GM18502 (cell line): Measurements from ENCODE around the gene RPAIN.

Experiments used
- ATAC-seq: cut with Tn5 transposase; IDR thresholded peaks from one replicate; pipeline ENCODE4 v1.9.1; 2021; ENCODE audit warnings: mild to moderate bottlenecking; ENCODE audit not compliant: unreplicated experiment, poor library complexity

RPAIN gene, protein sequence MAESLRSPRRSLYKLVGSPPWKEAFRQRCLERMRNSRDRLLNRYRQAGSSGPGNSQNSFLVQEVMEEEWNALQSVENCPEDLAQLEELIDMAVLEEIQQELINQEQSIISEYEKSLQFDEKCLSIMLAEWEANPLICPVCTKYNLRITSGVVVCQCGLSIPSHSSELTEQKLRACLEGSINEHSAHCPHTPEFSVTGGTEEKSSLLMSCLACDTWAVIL

DNA sequence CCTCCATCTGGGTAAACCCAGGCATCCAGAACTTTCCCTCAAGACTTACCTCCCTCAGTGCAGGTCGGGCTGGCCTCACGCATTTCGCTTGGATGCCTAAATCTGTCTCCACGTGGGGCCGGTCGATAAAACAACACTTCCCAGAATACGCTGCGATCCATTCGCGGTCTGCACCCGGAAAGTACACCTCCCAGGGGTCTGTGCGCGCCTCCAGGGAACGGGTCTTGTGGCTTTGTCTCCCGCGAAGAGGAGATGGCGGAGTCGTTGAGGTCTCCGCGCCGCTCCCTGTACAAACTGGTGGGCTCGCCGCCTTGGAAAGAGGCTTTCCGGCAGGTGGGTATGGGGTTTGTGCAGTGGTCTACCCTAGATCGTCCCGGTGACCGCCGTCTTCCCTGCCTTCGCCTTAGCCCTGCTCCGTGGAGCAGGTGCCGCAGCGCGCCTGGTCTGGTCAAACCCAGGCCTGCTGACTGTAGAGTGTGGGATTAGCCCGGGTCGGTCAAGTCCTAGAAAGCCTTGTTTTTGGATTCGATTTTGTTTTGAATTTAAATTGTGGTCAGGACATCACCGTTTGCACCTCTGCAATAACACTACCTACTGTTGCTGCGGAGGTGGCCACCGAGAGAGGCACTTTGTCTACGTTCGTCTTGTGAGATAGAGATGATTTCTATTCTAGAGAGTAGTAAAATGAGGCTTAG, at the start of gene RPAIN:
TSS of gene RPAIN (plus strand) at position 224 of the 695 bp plus-strand sequence. CDS start at position 253, 29 bp downstream.
- ATAC-seq: peak; percentile 71

DNA sequence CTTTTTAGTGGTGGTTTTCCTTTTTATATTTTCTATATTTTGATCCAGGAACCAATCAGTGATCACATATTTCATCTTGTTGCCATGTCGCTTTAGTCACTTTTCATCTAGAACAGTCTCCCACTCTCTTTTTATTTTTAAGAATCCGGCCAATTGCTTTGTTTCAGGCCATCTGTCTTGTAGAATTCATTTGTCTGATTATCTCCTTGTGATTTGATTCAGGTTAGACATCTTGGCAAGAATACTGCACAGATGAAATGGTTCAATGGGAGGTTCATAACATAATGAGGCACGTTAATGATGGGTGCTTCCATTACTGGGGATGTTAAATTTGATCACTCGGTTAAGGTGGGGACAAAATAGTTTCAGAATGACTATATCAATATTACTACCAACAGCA, 49.6 kb upstream of the RPAIN start:
- no peak for ATAC-seq

DNA sequence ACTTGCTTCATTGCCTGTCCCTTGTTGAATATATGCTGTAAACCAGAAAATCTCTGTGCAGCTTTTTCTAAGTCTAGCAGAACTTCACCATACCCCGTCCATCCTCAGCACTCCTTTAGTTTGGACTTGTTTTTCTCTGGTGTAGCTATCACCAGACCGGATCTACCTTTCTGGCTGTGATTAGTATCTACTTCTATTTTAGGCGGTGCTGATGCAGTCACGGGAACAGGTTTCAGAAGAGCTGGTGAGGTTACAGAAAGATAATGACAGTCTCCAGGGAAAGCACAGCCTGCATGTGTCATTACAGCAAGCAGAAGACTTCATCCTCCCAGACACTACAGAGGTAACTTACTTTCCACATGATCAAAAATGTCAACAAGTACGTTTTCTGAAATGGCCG, 46.9 kb upstream of the RPAIN start:
- no peak for ATAC-seq

DNA sequence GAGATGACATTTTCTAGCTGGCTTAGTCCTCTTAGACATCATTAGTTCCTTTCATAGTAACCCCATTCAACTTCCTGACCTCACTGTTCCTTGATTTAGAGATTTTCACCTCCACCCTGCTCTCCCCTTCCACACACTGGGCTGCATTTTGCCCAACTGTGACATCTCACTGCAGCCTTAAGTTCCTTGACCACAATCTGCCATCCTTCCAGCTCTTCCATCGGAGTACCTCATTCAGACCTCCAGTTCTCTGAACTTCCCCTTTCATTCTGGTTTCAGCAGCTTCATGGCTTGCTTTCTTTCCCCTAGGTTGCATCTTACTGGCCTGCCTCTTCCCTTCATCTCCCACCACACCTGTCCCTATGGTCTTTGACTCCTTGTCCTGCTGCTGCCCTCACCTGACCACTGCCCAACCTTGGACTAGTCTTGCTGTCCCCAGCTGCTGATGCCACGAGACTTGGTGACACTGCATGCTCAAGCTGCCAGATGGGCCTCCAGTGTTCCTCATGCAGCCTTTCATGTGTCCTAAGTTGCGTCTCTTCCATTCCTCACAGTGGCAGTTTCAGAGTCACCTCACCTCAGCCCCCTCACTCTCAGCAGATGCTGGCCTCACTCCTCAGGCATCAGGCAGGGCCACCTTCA, 41.3 kb upstream of the RPAIN start:
- no peak for ATAC-seq

DNA sequence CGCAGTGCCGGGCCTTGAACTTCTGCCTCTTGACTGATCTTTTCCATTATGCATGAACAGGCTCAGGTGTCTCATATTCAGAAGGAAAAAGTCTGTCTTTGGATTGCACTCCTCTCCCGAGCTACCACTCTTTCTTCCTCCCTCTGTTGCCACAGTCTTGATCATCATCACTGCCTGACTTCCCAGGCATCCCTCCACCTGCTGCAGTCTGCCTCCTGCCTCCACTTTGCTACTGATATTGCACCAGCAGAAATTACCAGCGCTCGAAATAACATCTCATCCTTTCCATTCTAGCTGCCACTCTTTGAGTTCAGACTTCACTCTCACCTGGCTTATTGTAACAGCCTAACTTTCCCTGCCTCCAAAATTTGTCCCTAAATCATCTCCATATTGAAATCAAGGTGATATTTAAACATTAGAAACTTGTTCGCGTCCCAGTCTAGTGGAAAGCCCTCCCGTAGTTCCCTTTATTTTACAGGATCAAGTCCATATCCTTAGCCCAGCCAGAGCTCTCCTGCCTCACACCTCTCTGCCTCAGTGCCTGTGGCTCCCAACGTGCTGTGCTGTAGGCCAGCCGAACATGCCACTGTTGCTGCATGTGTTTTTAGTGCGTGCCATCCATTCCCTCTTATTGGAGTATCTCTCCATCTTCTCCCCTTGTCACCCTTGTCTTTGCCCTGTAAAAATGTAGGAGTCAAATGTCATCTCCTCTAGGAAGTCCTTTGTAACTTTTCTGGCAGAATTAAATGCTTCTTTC, 40.5 kb upstream of the RPAIN start:
- ATAC-seq: no peak

DNA sequence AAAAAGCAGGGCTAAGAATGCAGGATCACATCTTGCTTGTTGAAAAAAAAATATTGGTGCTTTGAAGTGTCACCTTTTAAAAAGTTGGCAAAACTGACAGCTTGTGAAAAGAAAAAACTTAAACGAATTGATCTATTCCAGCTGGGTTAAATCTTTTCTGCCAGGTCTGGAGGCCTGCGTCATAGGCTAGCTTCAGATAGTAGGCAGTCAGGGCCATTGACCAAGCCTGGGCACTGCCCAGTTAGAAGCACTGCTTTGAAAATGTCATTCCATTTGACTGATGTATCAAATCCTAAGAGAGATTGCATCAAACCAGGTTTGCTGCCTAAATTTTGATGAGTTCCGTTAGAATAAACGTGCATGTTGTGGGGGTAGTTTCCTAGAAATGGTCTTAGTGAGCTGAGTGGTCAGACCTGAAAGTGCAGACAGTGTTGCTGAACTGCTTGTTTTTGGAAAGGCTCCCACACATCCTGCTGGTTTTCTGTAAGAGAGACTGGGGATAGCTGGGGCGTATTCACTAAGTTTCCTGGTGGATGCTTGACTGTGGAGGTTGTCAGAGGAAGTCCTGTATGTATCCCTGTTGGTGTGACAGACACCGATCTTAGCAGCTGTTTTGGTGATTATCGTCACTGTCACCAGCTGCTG, 39.4 kb upstream of the RPAIN start:
- no peak for ATAC-seq

DNA sequence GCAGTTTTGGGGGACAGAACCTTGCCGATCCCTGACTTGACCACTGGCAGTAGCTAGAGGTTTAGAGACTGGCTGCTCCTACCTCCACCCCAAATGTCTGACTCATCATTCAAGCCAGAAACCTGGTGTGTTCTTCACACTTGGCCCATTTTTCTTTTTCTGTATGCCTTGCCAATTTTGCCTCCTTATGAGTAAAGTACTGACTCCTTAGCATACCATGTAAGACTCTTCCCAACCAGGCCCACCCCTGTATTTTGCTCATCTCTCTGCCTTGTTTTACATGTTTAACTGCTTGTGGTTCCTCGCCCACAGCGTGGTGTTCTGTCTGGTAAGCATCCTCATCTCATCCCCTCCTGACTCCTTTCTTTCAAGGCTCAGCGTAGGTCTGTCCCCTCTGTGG, 38.4 kb upstream of the RPAIN start:
- ATAC-seq: no peak

DNA sequence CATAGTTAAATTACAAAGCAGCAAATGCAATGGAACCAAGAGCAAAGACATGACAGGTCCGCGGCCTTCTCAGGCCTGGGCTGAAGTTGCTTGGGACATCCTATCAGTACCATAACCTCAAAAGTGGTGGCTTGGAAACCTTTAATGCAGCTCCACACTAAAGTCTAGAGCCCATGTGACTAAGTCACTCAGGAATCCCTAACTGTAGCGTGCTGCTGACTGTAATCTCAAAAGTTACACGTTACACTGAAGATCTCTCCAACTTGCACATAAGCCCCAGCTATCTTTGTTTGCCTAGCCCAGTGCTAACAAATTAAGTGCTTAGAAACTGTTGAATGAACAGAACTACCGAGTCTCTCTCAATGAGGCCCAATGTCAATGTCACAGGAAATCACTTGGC, 28.3 kb upstream of the RPAIN start:
- no peak for ATAC-seq

DNA sequence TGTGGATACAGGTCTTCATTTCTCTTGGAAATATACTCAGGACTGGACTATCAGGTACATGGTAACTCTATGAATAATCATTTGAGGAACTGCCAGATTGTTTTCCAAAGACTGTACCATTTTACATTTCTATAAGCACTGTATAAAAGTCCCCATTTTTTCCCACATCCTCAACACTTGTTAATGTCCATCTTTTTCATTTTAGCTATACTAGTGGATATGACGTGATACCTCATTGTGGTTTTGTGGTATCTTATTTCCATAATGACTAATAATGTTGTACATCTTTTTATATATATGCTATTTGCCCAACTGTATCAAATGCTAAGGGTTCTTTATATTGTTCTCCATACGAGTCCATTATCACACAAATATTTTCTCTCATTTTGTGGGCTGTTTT, 23.4 kb upstream of the RPAIN start:
- no peak for ATAC-seq

DNA sequence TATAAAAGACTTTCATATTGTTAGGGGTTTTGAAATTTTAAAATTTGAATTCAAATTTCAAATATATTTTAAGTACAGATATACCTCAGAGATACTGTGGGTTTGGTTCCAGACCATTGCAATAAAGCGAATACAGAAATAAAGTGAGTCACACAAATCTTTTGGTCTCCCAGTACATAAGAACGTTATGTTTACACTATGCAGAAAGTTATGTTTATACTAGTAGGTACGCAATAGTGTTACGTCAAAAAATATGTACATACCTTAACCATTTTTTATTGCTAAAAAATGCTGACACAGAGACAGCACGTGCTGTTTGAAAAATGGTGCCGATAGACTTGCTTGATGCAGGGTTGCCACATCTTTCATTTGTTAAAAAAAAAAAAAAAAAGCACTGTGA, 20.2 kb upstream of the RPAIN start:
- ATAC-seq: no peak

DNA sequence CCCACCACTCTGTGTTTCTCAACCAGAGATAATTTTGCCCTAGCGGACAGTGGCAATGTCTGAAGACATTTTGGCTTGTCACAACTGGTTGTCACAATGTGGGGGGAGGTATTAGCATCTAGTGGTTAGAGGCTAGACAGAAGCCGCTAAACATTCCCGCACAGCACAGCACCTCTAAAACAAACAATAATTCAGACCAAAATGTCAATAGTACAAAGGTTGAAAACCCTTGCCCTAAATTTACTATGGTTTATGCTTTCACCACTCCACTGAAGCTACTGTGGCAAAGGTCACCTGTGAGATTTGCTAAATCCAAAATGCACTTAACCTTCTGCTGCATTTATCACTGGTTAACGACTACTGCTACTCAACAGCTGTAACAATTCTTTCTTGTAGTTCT, 14.6 kb upstream of the RPAIN start:
- ATAC-seq: no peak

DNA sequence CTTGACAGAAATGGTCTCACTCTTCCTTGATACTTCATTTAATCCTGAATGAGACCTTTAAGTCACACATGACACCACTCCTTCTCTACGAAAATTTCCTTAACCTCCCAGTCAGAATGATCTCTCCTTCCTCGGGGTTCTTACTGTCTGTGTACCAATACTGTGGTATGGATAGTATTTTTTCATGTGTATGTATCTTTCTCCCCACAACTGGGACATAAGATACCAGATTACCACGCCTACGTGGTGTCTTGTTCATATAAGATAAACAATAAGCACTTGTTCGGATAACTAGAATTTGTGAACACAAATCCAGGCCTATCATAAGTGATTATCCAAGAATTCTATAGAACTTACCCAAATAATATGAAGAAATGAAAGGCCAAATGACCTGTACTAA, 11.8 kb upstream of the RPAIN start:
- ATAC-seq: no peak

DNA sequence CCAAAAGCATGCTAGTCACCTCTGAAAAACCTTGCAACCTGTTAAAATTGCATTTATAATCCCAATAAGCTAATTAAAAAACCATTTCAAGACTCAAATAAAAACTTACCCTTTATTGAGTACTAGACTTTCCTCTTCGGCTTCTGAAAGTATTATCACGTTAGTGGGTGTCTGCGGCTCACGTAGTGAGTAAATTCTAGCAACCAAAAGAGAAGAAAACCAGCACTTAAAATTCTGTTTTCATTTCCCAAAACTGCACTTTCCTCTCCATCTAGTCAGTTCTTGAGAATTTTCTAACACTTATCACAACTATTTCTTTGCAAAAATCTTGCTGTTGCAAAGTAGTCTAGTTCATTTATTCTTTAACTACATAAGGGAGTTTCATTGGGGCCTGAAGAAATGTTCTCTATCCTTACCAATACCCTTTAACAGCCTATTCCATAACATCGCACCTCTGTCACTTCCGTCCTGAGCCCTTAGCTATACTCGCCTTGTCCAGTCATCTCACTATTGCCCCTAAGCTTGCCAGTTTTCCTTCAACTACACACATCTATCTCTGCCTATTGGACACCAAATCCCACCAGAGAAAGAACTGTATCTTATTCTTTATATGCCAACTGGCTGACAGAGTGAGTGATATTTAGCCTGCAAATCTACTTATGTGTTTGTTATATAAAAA, 9.2 kb upstream of the RPAIN start:
- no peak for ATAC-seq

DNA sequence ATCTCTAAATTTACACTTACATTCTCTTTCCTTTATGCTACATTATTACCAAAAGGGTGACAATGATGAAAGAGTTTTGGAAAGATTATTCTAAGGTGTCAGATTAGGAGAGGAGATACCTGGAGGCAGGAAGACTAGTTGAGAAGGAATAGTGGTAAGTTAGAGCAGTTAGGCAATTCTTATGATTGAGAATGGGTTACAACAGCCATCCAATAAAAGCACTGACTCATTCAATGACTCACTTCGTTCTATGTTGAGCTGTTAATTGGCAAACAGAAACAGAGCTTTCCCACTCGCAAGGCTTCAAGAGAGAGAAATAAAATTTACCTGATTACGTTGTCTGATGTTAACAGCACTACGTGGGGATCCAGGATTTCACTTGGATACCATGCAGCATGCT, 6.3 kb upstream of the RPAIN start:
- no peak for ATAC-seq

DNA sequence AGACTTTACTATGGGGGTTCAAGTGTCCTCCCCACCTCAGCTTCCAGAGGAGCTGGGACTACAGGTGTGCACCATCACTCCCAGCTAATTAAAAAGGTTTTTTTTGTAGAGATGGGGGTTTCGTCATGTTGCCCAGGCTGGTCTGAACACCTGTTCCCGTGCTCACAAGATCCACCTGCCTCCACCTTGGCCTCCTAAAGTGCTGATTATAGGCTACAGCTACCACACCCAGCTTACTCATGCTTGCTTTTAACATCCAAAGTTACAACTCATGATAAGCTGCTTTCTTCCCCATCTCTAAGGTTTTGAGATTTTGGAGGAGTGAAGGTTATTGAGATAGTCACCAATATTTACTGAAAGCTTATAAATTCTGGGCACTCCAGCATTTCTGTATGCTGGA, 3.1 kb upstream of the RPAIN start:
- ATAC-seq: no peak

DNA sequence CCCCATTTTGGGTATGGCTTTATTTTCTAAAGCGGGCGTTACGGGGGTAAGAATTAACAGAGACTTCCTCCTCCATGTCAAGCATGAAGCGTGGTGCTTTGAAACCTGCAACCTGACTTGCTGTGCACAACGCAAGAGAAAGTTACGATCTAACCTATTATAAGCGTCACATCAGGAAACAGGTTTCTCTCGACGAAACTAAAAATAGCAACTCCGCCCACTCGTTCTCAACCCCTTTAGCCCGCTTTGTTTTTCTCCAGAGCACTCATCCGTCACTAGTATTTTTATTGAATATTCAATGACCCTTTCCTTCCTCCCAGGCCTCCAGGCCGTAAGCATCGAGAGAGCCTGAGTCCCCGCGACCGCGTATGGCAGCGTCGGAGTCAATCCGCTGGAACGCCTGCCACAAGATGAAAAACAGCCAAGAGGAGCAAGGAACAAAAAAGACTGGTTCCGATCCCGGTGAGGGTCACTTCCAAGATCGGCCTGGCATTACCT, 1.1 kb upstream of the RPAIN start:
- ATAC-seq: peak; percentile 28

DNA sequence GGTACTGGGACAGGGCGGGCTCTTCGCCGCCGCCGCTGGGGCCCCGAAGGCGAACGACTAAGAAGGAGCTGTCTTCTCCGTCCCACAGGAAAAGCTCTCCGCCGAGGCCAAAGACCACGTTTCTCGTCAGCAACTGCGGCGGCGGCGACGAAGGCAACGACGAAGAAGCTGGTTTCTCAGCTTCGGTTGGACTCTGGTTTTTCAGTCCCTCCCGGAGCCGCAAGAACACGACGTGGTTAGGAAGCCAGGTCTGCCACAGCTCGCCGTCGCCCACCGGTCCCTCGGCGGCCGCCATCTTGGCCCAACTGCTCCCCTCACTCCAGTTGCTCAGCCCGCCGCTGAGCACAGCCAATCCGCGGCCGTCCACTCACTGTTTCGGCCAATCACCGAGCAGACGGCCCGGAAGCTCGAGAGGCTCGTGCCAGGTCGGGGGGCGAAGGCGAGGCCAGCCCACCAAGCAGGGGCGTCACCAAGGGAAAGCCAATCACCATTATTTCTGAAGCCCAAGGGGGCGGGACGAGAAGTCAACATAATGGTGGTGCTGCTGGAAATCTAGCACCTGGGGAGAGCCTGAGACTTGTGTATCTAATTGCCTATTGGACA, 525 bp upstream of the RPAIN start, which contains the start of gene NUP88:
TSS of gene NUP88 (minus strand) at position 307 of the 603 bp plus-strand sequence. CDS start at position 295, 12 bp downstream.
- ATAC-seq: peak; percentile 87

DNA sequence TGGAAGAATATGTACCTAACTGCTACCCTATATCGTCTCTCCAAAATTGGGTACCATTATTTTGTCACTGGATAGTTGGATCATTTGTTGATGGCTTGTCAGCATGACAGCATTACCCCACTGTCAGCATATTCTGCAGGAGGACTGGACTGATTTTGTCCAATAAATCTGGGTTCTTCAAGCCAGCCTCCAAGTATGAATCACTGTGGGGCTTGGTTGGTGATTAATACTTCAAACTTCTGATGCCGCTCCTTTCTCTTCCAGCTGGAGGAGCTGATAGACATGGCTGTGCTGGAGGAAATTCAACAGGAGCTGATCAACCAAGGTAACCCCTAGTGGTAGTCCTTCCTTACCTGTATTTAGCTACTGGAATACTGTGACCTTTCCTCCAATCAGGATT, 2.5 kb downstream of the RPAIN start:
- ATAC-seq: no peak

DNA sequence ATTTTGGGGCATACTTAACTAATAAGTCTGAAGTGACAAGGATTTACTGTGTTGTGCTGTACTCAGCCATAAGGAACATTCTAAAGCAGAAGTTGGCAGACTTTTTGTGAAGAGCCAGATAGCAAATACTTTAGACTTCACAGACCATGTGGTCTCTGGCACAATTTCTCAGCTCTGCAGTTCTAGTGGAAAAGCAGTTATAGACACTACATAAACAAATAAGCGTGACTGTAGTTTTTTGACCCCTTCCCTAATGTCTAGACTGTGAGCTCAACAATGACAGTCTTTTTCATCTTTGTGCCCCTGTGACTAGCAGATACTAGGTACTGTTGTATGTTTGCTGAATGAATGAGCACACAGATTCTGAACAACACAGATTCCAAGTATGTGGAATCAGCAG, 4.9 kb downstream of the RPAIN start:
- no peak for ATAC-seq
